Naive thymus-derived CD4-positive, alpha-beta T cell (primary cell): Measurements from ENCODE around the gene CCDC178. TPM values are rescaled to one million over a fixed set of nuclear protein-coding genes. Genes with fewer than 3 reads are reported as not detected.

Experiments used
- ATAC-seq: fragments of 150-1000 bp; cut with Tn5 transposase; 2 replicates; pipeline ENCODE4 v1.10.0; 2021; ENCODE audit warnings: mild to moderate bottlenecking, moderate library complexity
- CTCF ChIA-PET: fragments of 350-600 bp; sonication (Branson Sonifier 250); formaldehyde crosslinking; loops from one replicate; lab custom pipeline; 2021; ENCODE audit warnings: antibody characterized with exemption; lab: Charles Lee
- POLR2A ChIA-PET: fragments of 350-600 bp; sonication (Branson Sonifier 250); formaldehyde crosslinking; loops from one replicate; lab custom pipeline; 2021; ENCODE audit warnings: antibody characterized with exemption, inconsistent platforms; lab: Charles Lee
- DNase-seq, 9 donors: peaks; one replicate each; pipeline versions ENCODE4 v3.0.0 to v3.0.0-alpha.2; 2020 to 2022; ENCODE audit warnings: mixed read lengths in 1 of 9
- H3K27ac ChIP-seq: one replicate; pipeline ENCODE4 v1.7.0; 2013; ENCODE audit warnings: mild to moderate bottlenecking, low read depth, low read length, moderate library complexity
- H3K27me3 ChIP-seq, 2 donors: one replicate each; pipeline ENCODE4 v1.7.0; 2013; ENCODE audit warnings: low read length in 2 of 2, mild to moderate bottlenecking in 2 of 2, moderate library complexity in 2 of 2; ENCODE audit not compliant: control insufficient read depth in 2 of 2, insufficient read depth in 2 of 2
- H3K36me3 ChIP-seq, 3 experiments: 1 replicate in 2 of 3; 2 replicates in 1 of 3; pipeline ENCODE4 v1.7.0; 2013; ENCODE audit warnings: low read length in 3 of 3, mild to moderate bottlenecking in 3 of 3, moderate library complexity in 1 of 3; ENCODE audit not compliant: insufficient read depth in 3 of 3, control insufficient read depth in 2 of 3
- H3K4me1 ChIP-seq, 2 donors: one replicate each; pipeline ENCODE4 v1.7.0; 2013; ENCODE audit warnings: low read length in 2 of 2, mild to moderate bottlenecking in 2 of 2, moderate library complexity in 1 of 2; ENCODE audit not compliant: control insufficient read depth in 2 of 2, insufficient read depth in 2 of 2
- H3K4me3 ChIP-seq: 2 replicates; pipeline ENCODE4 v1.7.0; 2013; ENCODE audit warnings: mild to moderate bottlenecking, low read length
- H3K9me3 ChIP-seq, 3 experiments: 1 replicate in 2 of 3; 2 replicates in 1 of 3; pipeline ENCODE4 v1.7.0; 2013; ENCODE audit warnings: low read length in 3 of 3; ENCODE audit not compliant: control insufficient read depth in 2 of 3
- H3K27ac Mint-ChIP-seq, 9 donors: one replicate each; pipeline ENCODE4 v1.8.0; 2020 to 2022; ENCODE audit warnings: mixed read lengths in 9 of 9, mild to moderate bottlenecking in 8 of 9, moderate library complexity in 5 of 9, inconsistent platforms in 2 of 9
- H3K27me3 Mint-ChIP-seq, 5 donors: one replicate each; pipeline ENCODE4 v1.8.0; 2021 to 2022; ENCODE audit warnings: mixed read lengths in 5 of 5, mild to moderate bottlenecking in 1 of 5
- H3K36me3 Mint-ChIP-seq, 5 donors: one replicate each; pipeline ENCODE4 v1.8.0; 2020 to 2022; ENCODE audit warnings: mixed read lengths in 5 of 5, mild to moderate bottlenecking in 3 of 5, inconsistent platforms in 1 of 5
- H3K4me1 Mint-ChIP-seq, 7 donors: one replicate each; pipeline ENCODE4 v1.8.0; 2020 to 2022; ENCODE audit warnings: mixed read lengths in 7 of 7, mild to moderate bottlenecking in 3 of 7, inconsistent platforms in 1 of 7
- H3K4me3 Mint-ChIP-seq, 10 donors: one replicate each; pipeline ENCODE4 v1.8.0; 2020 to 2022; ENCODE audit warnings: mild to moderate bottlenecking in 10 of 10, mixed read lengths in 10 of 10, moderate library complexity in 6 of 10, inconsistent platforms in 2 of 10
- H3K9me3 Mint-ChIP-seq, 11 donors: one replicate each; pipeline ENCODE4 v1.8.0; 2020 to 2022; ENCODE audit warnings: mixed read lengths in 11 of 11, mild to moderate bottlenecking in 4 of 11, inconsistent platforms in 1 of 11, moderate library complexity in 1 of 11
- intact Hi-C, 2 donors: fragments of 100-400 bp; cut with micrococcal nuclease; formaldehyde crosslinking; loops; one replicate each; pipeline ENCODE4 v1.15.1; 2023
- polyA plus RNA-seq, 2 donors: library from polyadenylated mRNA; unstranded; fragments of 300-500 nt; fragmentation: Illumina TruSeq; gene quantifications; one replicate each; pipeline ENCODE4 v1.2.3, GENCODE V29; 2021
- total RNA-seq, 6 experiments: library from RNA in 5 of 6; stranded (reverse) in 5 of 6; gene quantifications; 1 replicate in 5 of 6; 2 replicates in 1 of 6; pipeline ENCODE4 v1.2.3 and lab custom pipeline; 2021 to 2026

CCDC178 gene
- total and polyA plus RNA-seq, 7 experiments from 2014 or later, result not detected

GRCh38 chr18:33330711-33331110 is 109.8 kb downstream of the CCDC178 start:
- intact Hi-C loops, result no loop called here
- no peaks in the 10 kb centered on the region for H3K27me3 Mint-ChIP-seq
- Histone ChIP-seq H3K9me3 (no peaks in the 10 kb centered on the region), H3K4me3 (no peak overlapping the region), H3K27me3 (no peaks in the 10 kb centered on the region), H3K27ac (no peak overlapping the region), H3K4me1 (no peaks in the 10 kb centered on the region), H3K36me3 (no peaks in the 10 kb centered on the region)
- ChIA-PET POLR2A (no interaction called here), CTCF (no interaction called here)
- H3K27ac Mint-ChIP-seq, result no peak overlapping the region
- DNase-seq, result no peak
- peaks cover 0 to 12% (median 0%) of the 10 kb centered on the region in 11 donors for H3K9me3 Mint-ChIP-seq
- no peak overlapping the region for H3K4me3 Mint-ChIP-seq
- H3K4me1 Mint-ChIP-seq, result peaks cover 0 to 1% (median 0%) of the 10 kb centered on the region in 7 donors
- no peak for ATAC-seq
- H3K36me3 Mint-ChIP-seq, result no peaks in the 10 kb centered on the region

GRCh38 chr18:33326975-33327374 is 113.5 kb downstream of the CCDC178 start:
- H3K4me1 Mint-ChIP-seq, result peaks cover 0 to 1% (median 0%) of the 10 kb centered on the region in 7 donors
- ChIA-PET CTCF (no interaction called here), POLR2A (no interaction called here)
- no peaks in the 10 kb centered on the region for H3K9me3 ChIP-seq
- H3K36me3 ChIP-seq, result no peaks in the 10 kb centered on the region
- H3K4me3 Mint-ChIP-seq, result no peak overlapping the region
- no peaks in the 10 kb centered on the region for H3K27me3 ChIP-seq
- H3K9me3 Mint-ChIP-seq, result peaks cover 0 to 17% (median 2%) of the 10 kb centered on the region in 11 donors
- no peak overlapping the region for H3K27ac Mint-ChIP-seq
- no peak for ATAC-seq
- no peak overlapping the region for H3K27ac ChIP-seq
- DNase-seq, result no peak
- no peaks in the 10 kb centered on the region for H3K27me3 Mint-ChIP-seq
- no peaks in the 10 kb centered on the region for H3K36me3 Mint-ChIP-seq
- no peaks in the 10 kb centered on the region for H3K4me1 ChIP-seq
- intact Hi-C loops, result no loop called here
- H3K4me3 ChIP-seq, result no peak overlapping the region

- intact Hi-C loops, result no loop called here
- no peaks in the 10 kb centered on the region for H3K27me3 ChIP-seq
- no peaks in the 10 kb centered on the region for H3K4me1 ChIP-seq
- Mint-ChIP-seq H3K9me3 (peaks cover 0 to 18% (median 8%) of the 10 kb centered on the region in 11 donors), H3K36me3 (peaks cover 0 to 4% (median 0%) of the 10 kb centered on the region in 5 donors), H3K4me1 (no peaks in the 10 kb centered on the region), H3K27me3 (no peaks in the 10 kb centered on the region), H3K27ac (no peak overlapping the region), H3K4me3 (no peak overlapping the region)
- DNase-seq (no peak), ATAC-seq (no peak)
- H3K27ac ChIP-seq, result no peak overlapping the region
- H3K9me3 ChIP-seq, result peaks cover 0 to 4% (median 0%) of the 10 kb centered on the region in 3 experiments
- no peak overlapping the region for H3K4me3 ChIP-seq
- ChIA-PET CTCF (no interaction called here), POLR2A (no interaction called here)
- H3K36me3 ChIP-seq, result no peaks in the 10 kb centered on the region
These were observed 122.9 kb downstream of the CCDC178 start for GRCh38 chr18:33317640-33318039.

GRCh38 chr18:33316146-33316587 is 124.4 kb downstream of the CCDC178 start:
- DNase-seq, result no peak
- peaks cover 0 to 4% (median 0%) of the 10 kb centered on the region in 5 donors for H3K36me3 Mint-ChIP-seq
- no peak overlapping the region for H3K4me3 Mint-ChIP-seq
- intact Hi-C loops, result no loop called here
- Histone ChIP-seq H3K4me3 (no peak overlapping the region), H3K9me3 (peaks cover 0 to 4% (median 0%) of the 10 kb centered on the region in 3 experiments), H3K36me3 (no peaks in the 10 kb centered on the region), H3K27ac (no peak overlapping the region), H3K27me3 (no peaks in the 10 kb centered on the region), H3K4me1 (no peaks in the 10 kb centered on the region)
- H3K27ac Mint-ChIP-seq, result no peak overlapping the region
- H3K4me1 Mint-ChIP-seq, result no peaks in the 10 kb centered on the region
- H3K27me3 Mint-ChIP-seq, result no peaks in the 10 kb centered on the region
- no peak for ATAC-seq
- ChIA-PET POLR2A (no interaction called here), CTCF (no interaction called here)
- peaks cover 2 to 21% (median 9%) of the 10 kb centered on the region in 11 donors for H3K9me3 Mint-ChIP-seq

- DNase-seq (no peak), ATAC-seq (no peak)
- ChIA-PET CTCF (no interaction called here), POLR2A (no interaction called here)
- Mint-ChIP-seq H3K4me1 (no peaks in the 10 kb centered on the region), H3K4me3 (no peak overlapping the region), H3K36me3 (peaks cover 0 to 5% (median 0%) of the 10 kb centered on the region in 5 donors), H3K27me3 (no peaks in the 10 kb centered on the region), H3K27ac (no peak overlapping the region), H3K9me3 (peaks cover 0 to 16% (median 7%) of the 10 kb centered on the region in 11 donors)
- no peaks in the 10 kb centered on the region for H3K27me3 ChIP-seq
- no peak overlapping the region for H3K27ac ChIP-seq
- intact Hi-C loops, result no loop called here
- no peaks in the 10 kb centered on the region for H3K9me3 ChIP-seq
- H3K36me3 ChIP-seq, result no peaks in the 10 kb centered on the region
- no peak overlapping the region for H3K4me3 ChIP-seq
- no peaks in the 10 kb centered on the region for H3K4me1 ChIP-seq
These were observed 133.0 kb downstream of the CCDC178 start for GRCh38 chr18:33307520-33307919.

GRCh38 chr18:33304277-33304676 is 136.2 kb downstream of the CCDC178 start:
- no peak for ATAC-seq
- Mint-ChIP-seq H3K36me3 (peaks cover 0 to 5% (median 0%) of the 10 kb centered on the region in 5 donors), H3K4me1 (no peaks in the 10 kb centered on the region), H3K9me3 (peaks cover 1 to 21% (median 10%) of the 10 kb centered on the region in 11 donors), H3K27me3 (no peaks in the 10 kb centered on the region), H3K27ac (no peak overlapping the region), H3K4me3 (no peak overlapping the region)
- Histone ChIP-seq H3K27me3 (no peaks in the 10 kb centered on the region), H3K9me3 (no peaks in the 10 kb centered on the region), H3K36me3 (no peaks in the 10 kb centered on the region), H3K27ac (no peak overlapping the region), H3K4me1 (no peaks in the 10 kb centered on the region), H3K4me3 (no peak overlapping the region)
- CTCF ChIA-PET, result no interaction called here
- POLR2A ChIA-PET, result interaction anchor here (0.7 kb wide), 1 partner anchor 54 kb away, joined by 3 read pairs; no protein-coding TSS in a partner anchor
- intact Hi-C loops, result no loop called here
- DNase-seq, result no peak

- H3K9me3 ChIP-seq, result no peaks in the 10 kb centered on the region
- no peak overlapping the region for H3K27ac ChIP-seq
- H3K27ac Mint-ChIP-seq, result no peak overlapping the region
- no peaks in the 10 kb centered on the region for H3K4me1 Mint-ChIP-seq
- intact Hi-C loops, result no loop called here
- H3K4me1 ChIP-seq, result no peaks in the 10 kb centered on the region
- ChIA-PET POLR2A (no interaction called here), CTCF (no interaction called here)
- no peak overlapping the region for H3K4me3 Mint-ChIP-seq
- peaks cover 0 to 22% (median 1%) of the 10 kb centered on the region in 11 donors for H3K9me3 Mint-ChIP-seq
- DNase-seq (no peak), ATAC-seq (no peak)
- H3K27me3 Mint-ChIP-seq, result no peaks in the 10 kb centered on the region
- no peak overlapping the region for H3K4me3 ChIP-seq
- no peaks in the 10 kb centered on the region for H3K36me3 ChIP-seq
- no peaks in the 10 kb centered on the region for H3K27me3 ChIP-seq
- no peaks in the 10 kb centered on the region for H3K36me3 Mint-ChIP-seq
These were observed 149.0 kb downstream of the CCDC178 start for GRCh38 chr18:33291539-33291938.
